K562 (cell line): ENCODE measurements around the gene ZNF554. TPM values are rescaled to one million over a fixed set of nuclear protein-coding genes. Genes with fewer than 3 reads are reported as not detected.
A peak's percentile ranks its signal among the peaks of the same experiment; 100 is the strongest.

Experiments
- ATAC-seq: fragments of 200-7000 bp; cut with Tn5 transposase; 3 replicates; pipeline ENCODE4 v1.9.1; 2020; ENCODE audit warnings: moderate library complexity
- BruUV-seq: library from RNA; stranded (reverse); fragments of 400-500 nt; replicated peaks from 2 replicates; lab custom pipeline; 2021; lab: Mats Ljungman, UMichigan
- CTCF ChIA-PET: fragments of 300-600 bp; formaldehyde crosslinking; extraction: SDS; loops from one replicate; lab custom pipeline; 2021; ENCODE audit warnings: low intra/inter-chr PET ratio; lab: Yijun Ruan, JAX
- POLR2A ChIA-PET: fragments of 300-600, 350-650 bp; sonication (Branson Sonifier 250); formaldehyde crosslinking; extraction: SDS; loops from one replicate; lab custom pipeline; 2021; ENCODE audit warnings: antibody characterized with exemption, inconsistent platforms; lab: Yijun Ruan, JAX
- DNase-seq, 4 experiments: peaks; one replicate each; pipeline versions ENCODE4 v3.0.0 to v3.0.0-alpha.2; 2011 to 2018; ENCODE audit warnings: low spot score in 3 of 4, mixed read lengths in 3 of 4; ENCODE audit errors: extremely low read depth in 1 of 4
- FAIRE-seq: peaks from 2 replicates; lab custom pipeline; 2011; peaks lifted over from hg19 to GRCh38; lab: Jason Lieb, UNC
- H2AFZ ChIP-seq: 2 replicates; pipeline ENCODE4 v1.6.0; 2011; ENCODE audit warnings: low read depth, low read length, control low read depth, inconsistent platforms
- H3K27ac ChIP-seq: fragments of 200-600 bp; 3 replicates; pipeline ENCODE4 v1.8.0; 2011; ENCODE audit warnings: low read depth, mild to moderate bottlenecking, control low read depth, inconsistent platforms, low read length, moderate library complexity, mixed read lengths; ENCODE audit errors: extremely low read depth
- H3K27me3 ChIP-seq, 2 experiments: fragments of 300-600 bp in 1 of 2; 2 replicates in 1 of 2; 3 replicates in 1 of 2; pipeline versions ENCODE4 v1.6.0 to v1.8.0; 2011; ENCODE audit warnings: inconsistent platforms in 2 of 2, low read length in 2 of 2, mild to moderate bottlenecking in 1 of 2, mixed read lengths in 1 of 2, moderate library complexity in 1 of 2; ENCODE audit not compliant: control insufficient read depth in 2 of 2, insufficient read depth in 2 of 2
- H3K36me3 ChIP-seq: fragments of 300-600 bp; 3 replicates; pipeline ENCODE4 v1.8.0; 2011; ENCODE audit warnings: mild to moderate bottlenecking, low read length, inconsistent platforms; ENCODE audit not compliant: control insufficient read depth, insufficient read depth
- H3K4me1 ChIP-seq, 2 experiments: fragments of 200-600 bp in 1 of 2; replicated peaks in 1 of 2; 2 replicates in 1 of 2; 3 replicates in 1 of 2; pipeline versions ENCODE4 v1.5.1 to v1.8.0; 2011; ENCODE audit warnings: inconsistent platforms in 2 of 2, low read length in 2 of 2, mild to moderate bottlenecking in 1 of 2, mixed read lengths in 1 of 2, moderate library complexity in 1 of 2; ENCODE audit not compliant: control insufficient read depth in 2 of 2, insufficient read depth in 2 of 2
- H3K4me2 ChIP-seq: 2 replicates; pipeline ENCODE4 v1.6.1; 2011; ENCODE audit warnings: low read length, control low read depth, inconsistent platforms, mixed read lengths; ENCODE audit not compliant: insufficient read depth
- H3K4me3 ChIP-seq: fragments of 200-600 bp; sonication (generic), shearing (Covaris generic); 2 replicates; pipeline ENCODE4 v1.5.1; 2016; ENCODE audit warnings: control low read depth, inconsistent platforms
- H3K79me2 ChIP-seq: fragments of 200-600 bp; 3 replicates; pipeline ENCODE4 v1.8.0; 2011; ENCODE audit warnings: low read length, inconsistent platforms; ENCODE audit not compliant: control insufficient read depth, insufficient read depth
- H3K9ac ChIP-seq, 2 experiments: 2 replicates each; pipeline versions ENCODE4 v1.6.0 to v1.6.1; 2011; ENCODE audit warnings: low read depth in 2 of 2, low read length in 2 of 2, control low read depth in 1 of 2, inconsistent platforms in 1 of 2, mild to moderate bottlenecking in 1 of 2, mixed read lengths in 1 of 2; ENCODE audit not compliant: insufficient read depth in 1 of 2
- H3K9me1 ChIP-seq: one replicate; pipeline ENCODE4 v1.6.0; 2011; ENCODE audit warnings: inconsistent platforms, mild to moderate bottlenecking, low read length, moderate library complexity; ENCODE audit not compliant: control insufficient read depth, insufficient read depth
- H3K9me3 ChIP-seq: replicated peaks from 2 replicates; pipeline ENCODE4 v1.5.1; 2011; ENCODE audit warnings: low read depth, low read length, inconsistent platforms; ENCODE audit not compliant: control insufficient read depth, insufficient read depth
- H4K20me1 ChIP-seq: replicated peaks from 2 replicates; pipeline ENCODE4 v1.6.1; 2011; ENCODE audit warnings: low read length, inconsistent platforms, mixed read lengths; ENCODE audit not compliant: control insufficient read depth, insufficient read depth
- PHF8 ChIP-seq: fragments of 200-600 bp; sonication (generic); IDR thresholded peaks from 2 replicates; pipeline ENCODE4 v1.6.1; 2012; ENCODE audit warnings: mixed run types, mild to moderate bottlenecking, inconsistent platforms, low read length, moderate library complexity, borderline replicate concordance
- POLR2G ChIP-seq: fragments of 200-400 bp; formaldehyde crosslinking; IDR thresholded peaks from 2 replicates; pipeline ENCODE4 v1.6.1; 2017; ENCODE audit warnings: low read depth, mild to moderate bottlenecking, antibody characterized with exemption, low read length, moderate library complexity
- RBFOX2 ChIP-seq: fragments of 200-400 bp; formaldehyde crosslinking; IDR thresholded peaks from 2 replicates; pipeline ENCODE4 v1.6.1; 2017; ENCODE audit warnings: low read depth, mild to moderate bottlenecking, low read length, moderate library complexity
- TARDBP ChIP-seq: fragments of 450-650 bp; IDR thresholded peaks from 2 replicates; pipeline ENCODE4 v1.6.1; 2016
- WGBS: fragments of 100-300 bp; shearing (Covaris generic); methylation state at CpG from one replicate; pipeline ENCODE4 v1.1.6; 2016; ENCODE audit warnings: low coverage, mixed read lengths; ENCODE audit not compliant: insufficient coverage; ENCODE audit errors: missing lambda C conversion rate; 5-methylcytosine and 5-hydroxymethylcytosine counted together
- in situ Hi-C: fragments of 300-500 bp; cut with MboI; formaldehyde crosslinking; loops from 4 replicates; pipeline ENCODE4 v1.15.0; 2018; ENCODE audit warnings: inconsistent platforms, mixed read lengths
- intact Hi-C: fragments of 100-400 bp; cut with micrococcal nuclease; formaldehyde crosslinking; loops from 2 replicates; pipeline ENCODE4 v1.14.2; 2022
- polyA plus RNA-seq, 8 experiments: library from polyadenylated mRNA; depleted of rRNA in 4 of 8; stranded (reverse) in 5 of 8; unstranded in 3 of 8; fragments of >200 nt; fragmentation: Nextera tagmentation in 2 of 8; fragmentation: Illumina TruSeq in 1 of 8; extraction: Ambion mirVana in 2 of 8; extraction: Trizol in 1 of 8; gene quantifications; 2 replicates each; pipeline versions ENCODE4 v1.2.1 to v1.2.3, GENCODE V29; 2011 to 2014; ENCODE audit warnings: inconsistent platforms in 1 of 8, missing spikeins in 1 of 8
- total RNA-seq, 7 experiments: library from RNA; depleted of rRNA in 6 of 7; stranded (reverse); fragments of >200 nt in 6 of 7; fragmentation: Illumina TruSeq in 2 of 7; extraction: Trizol in 2 of 7; gene quantifications; 2 replicates each; pipeline versions ENCODE4 v1.2.1 to v1.2.3, GENCODE V29; 2011 to 2021; ENCODE audit warnings: low replicate concordance in 1 of 7

Gene ZNF554
- total and polyA plus RNA-seq, 9 of the 15 experiments (the other 6 are each of a cell fraction or from before 2014, with no cell fraction given) = 0.07 to 1.8 (median 1.1) TPM

GRCh38 chr19:2807379-2808128 is 12.1 kb upstream of the ZNF554 start:
- ChIA-PET CTCF (no interaction called here), POLR2A (no interaction called here)
- ATAC-seq (no peak), FAIRE-seq (no peak)
- no peak overlapping the region for H3K9ac ChIP-seq
- intact Hi-C loops (no loop called here), in situ Hi-C loops (no loop called here)
- peaks cover 0 to 15% of the 10 kb centered on the region in 2 experiments; a peak in 2 of 5 replicates for H3K4me1 ChIP-seq
- no peaks in the 10 kb centered on the region for H3K9me3 ChIP-seq
- H2AFZ ChIP-seq = no peak overlapping the region
- H4K20me1 ChIP-seq = no peaks in the 10 kb centered on the region
- no peak overlapping the region for H3K27ac ChIP-seq
- no peaks in the 10 kb centered on the region for H3K79me2 ChIP-seq
- 97% methylated on average over 46 of the region's 56 CpGs for WGBS
- H3K4me3 ChIP-seq = no peak overlapping the region
- BruUV-seq = TSS peak; percentile 34
- H3K36me3 ChIP-seq = peaks cover 94% of the 10 kb centered on the region; the same call in 2 of the 3 replicates
- TF ChIP-seq PHF8 = no peak
- no peak for TF ChIP-seq TARDBP
- peak; percentile 16; the same call in 1 of the 2 replicates for TF ChIP-seq POLR2G
- peak; percentile 31; the same call in 1 of the 2 replicates for TF ChIP-seq RBFOX2
- TF ChIP-seq, all 486 proteins: peak for 2
- H3K9me1 ChIP-seq = no peaks in the 10 kb centered on the region
- H3K4me2 ChIP-seq = no peak overlapping the region
- DNase-seq = no peak
- no peaks in the 10 kb centered on the region for H3K27me3 ChIP-seq
